ENCODE measurements around the gene S100B. TPM values are rescaled to one million over a fixed set of nuclear protein-coding genes. Genes with fewer than 3 reads are reported as not detected.

S100B gene
- total and polyA plus RNA-seq, 2 of the 13 experiments (the other 11 are each of a cell fraction or from before 2014, with no cell fraction given), result not detected

DNA sequence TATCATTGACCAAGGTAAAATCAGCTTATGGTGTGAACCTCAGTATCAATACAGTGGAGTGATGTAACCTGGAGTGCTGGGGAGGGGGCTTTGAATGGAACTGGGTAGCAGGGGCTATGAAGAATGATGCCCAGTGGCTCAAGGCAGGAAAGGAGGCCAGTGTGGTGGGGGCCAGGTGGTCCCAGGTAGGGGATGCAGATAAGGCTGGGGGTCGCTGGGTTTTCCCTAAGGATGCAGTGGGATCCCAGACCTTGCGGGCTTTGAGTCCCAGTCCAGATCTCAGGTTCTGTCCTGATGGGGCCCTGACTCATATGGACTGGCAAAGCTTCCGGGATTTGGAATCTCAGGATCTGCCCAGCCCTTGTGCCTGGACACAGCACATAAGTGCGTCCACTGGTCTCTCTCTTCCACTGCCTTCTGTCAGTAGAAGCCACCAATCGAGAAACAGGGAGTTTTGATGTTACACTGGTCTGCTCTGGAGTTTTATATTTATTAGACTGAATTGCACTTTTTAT is 52.0 kb downstream of the S100B start:
- no peaks in the 10 kb centered on the region for H4K20me1 ChIP-seq (ENCODE audit: insufficient read depth, low read length)
- ChIA-PET POLR2A (no interaction called here), CTCF (ENCODE audit: low intra/inter-chr PET ratio, low total read pairs) (no interaction called here)
- TF ChIP-seq, protein P1, sequence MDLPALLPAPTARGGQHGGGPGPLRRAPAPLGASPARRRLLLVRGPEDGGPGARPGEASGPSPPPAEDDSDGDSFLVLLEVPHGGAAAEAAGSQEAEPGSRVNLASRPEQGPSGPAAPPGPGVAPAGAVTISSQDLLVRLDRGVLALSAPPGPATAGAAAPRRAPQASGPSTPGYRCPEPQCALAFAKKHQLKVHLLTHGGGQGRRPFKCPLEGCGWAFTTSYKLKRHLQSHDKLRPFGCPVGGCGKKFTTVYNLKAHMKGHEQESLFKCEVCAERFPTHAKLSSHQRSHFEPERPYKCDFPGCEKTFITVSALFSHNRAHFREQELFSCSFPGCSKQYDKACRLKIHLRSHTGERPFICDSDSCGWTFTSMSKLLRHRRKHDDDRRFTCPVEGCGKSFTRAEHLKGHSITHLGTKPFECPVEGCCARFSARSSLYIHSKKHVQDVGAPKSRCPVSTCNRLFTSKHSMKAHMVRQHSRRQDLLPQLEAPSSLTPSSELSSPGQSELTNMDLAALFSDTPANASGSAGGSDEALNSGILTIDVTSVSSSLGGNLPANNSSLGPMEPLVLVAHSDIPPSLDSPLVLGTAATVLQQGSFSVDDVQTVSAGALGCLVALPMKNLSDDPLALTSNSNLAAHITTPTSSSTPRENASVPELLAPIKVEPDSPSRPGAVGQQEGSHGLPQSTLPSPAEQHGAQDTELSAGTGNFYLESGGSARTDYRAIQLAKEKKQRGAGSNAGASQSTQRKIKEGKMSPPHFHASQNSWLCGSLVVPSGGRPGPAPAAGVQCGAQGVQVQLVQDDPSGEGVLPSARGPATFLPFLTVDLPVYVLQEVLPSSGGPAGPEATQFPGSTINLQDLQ (CRISPR knock-in tag; IDR thresholded peaks at IDR 0.05), result no peak
- no peak for TF ChIP-seq SOX5 (CRISPR knock-in tag; IDR thresholded peaks at IDR 0.05; ENCODE audit: borderline replicate concordance)
- no peak for TF ChIP-seq MAF1 (CRISPR knock-in tag; IDR thresholded peaks at IDR 0.05; ENCODE audit: borderline replicate concordance)
- TF ChIP-seq, protein P2, sequence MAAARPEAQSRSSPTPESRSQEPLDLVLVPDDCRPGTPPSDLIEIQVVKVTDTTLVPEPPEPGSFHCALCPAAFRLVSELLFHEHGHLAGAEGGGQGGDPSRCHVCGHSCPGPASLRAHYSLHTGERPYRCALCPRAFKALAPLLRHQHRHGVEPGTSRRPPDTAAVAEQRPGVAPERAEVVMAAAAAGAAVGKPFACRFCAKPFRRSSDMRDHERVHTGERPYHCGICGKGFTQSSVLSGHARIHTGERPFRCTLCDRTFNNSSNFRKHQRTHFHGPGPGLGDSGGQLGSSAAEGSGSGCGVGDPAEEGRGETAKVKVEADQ (CRISPR knock-in tag; IDR thresholded peaks at IDR 0.05; ENCODE audit: borderline replicate concordance), result no peak
- TF ChIP-seq NFE2L2 (IDR thresholded peaks at IDR 0.05; ENCODE audit: low read length), result no peak
- TF ChIP-seq ZNF354B (CRISPR knock-in tag; IDR thresholded peaks at IDR 0.05), result no peak
- TF ChIP-seq, protein P3, sequence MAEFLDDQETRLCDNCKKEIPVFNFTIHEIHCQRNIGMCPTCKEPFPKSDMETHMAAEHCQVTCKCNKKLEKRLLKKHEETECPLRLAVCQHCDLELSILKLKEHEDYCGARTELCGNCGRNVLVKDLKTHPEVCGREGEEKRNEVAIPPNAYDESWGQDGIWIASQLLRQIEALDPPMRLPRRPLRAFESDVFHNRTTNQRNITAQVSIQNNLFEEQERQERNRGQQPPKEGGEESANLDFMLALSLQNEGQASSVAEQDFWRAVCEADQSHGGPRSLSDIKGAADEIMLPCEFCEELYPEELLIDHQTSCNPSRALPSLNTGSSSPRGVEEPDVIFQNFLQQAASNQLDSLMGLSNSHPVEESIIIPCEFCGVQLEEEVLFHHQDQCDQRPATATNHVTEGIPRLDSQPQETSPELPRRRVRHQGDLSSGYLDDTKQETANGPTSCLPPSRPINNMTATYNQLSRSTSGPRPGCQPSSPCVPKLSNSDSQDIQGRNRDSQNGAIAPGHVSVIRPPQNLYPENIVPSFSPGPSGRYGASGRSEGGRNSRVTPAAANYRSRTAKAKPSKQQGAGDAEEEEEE (CRISPR knock-in tag; IDR thresholded peaks at IDR 0.05; ENCODE audit: borderline replicate concordance), result no peak
- no peak for TF ChIP-seq PPARG (CRISPR knock-in tag; conservative IDR thresholded peaks at IDR 0.05)
- FAIRE-seq, result no peak
- H2AFZ ChIP-seq (ENCODE audit: low read length), result no peak overlapping the region
- no peak for DNase-seq (ENCODE audit: low spot score)
- H3K4me3 ChIP-seq (replicated peaks in 1 of 3; ENCODE audit: insufficient read depth in 1 of 3, low read depth in 2 of 3, low read length in 3 of 3), result no peak overlapping the region
- H3K36me3 ChIP-seq (replicated peaks in 1 of 2; ENCODE audit: control insufficient read depth in 1 of 2, insufficient read depth in 2 of 2, low read length in 2 of 2), result peaks cover 6 to 20% of the 10 kb centered on the region in 2 experiments; a peak in 4 of 5 replicates
- BruUV-seq (replicated peaks), result no TSS peak
- no peaks in the 10 kb centered on the region for H3K79me2 ChIP-seq (ENCODE audit: insufficient read depth, low read length)
- no peak overlapping the region for H3K27ac ChIP-seq (ENCODE audit: extremely low read length, insufficient read depth, low read length)
- H3K9me3 ChIP-seq (ENCODE audit: low read length), result no peaks in the 10 kb centered on the region
- intact Hi-C loops (cut with micrococcal nuclease; ENCODE audit: unreplicated experiment), result no loop called here
- no peak overlapping the region for H3K4me2 ChIP-seq (ENCODE audit: low read depth, low read length)
- no peak overlapping the region for H3K9ac ChIP-seq (ENCODE audit: insufficient read depth, low read depth, low read length)
- in situ Hi-C loops (cut with HindIII; ENCODE audit: extremely low pct_ligation_motif_present, low pct_unique_long_range_greater_than_20kb), result no loop called here
- no peak for ATAC-seq
- WGBS (ENCODE audit: low lambda C conversion rate), result 83% methylated on average over 4 of the region's 5 CpGs
- no peaks in the 10 kb centered on the region for H3K4me1 ChIP-seq (ENCODE audit: insufficient read depth, low read length)
- no peaks in the 10 kb centered on the region for H3K27me3 ChIP-seq (ENCODE audit: control insufficient read depth in 1 of 2, insufficient read depth in 2 of 2, low read length in 2 of 2)

All from HepG2 (cell line).